Astrocyte (in vitro differentiated cells and primary cell): Measurements from ENCODE around the gene CSMD2.

Experiments
- EZH2 ChIP-seq: IDR thresholded peaks from 2 replicates; pipeline ENCODE4 v1.6.1; 2012; ENCODE audit warnings: mild to moderate bottlenecking, low read length, inconsistent platforms; ENCODE audit not compliant: insufficient read depth
- TF ChIP-seq, protein P1 (sequence below): IDR thresholded peaks from 2 replicates; pipeline ENCODE4 v1.5.1; 2011; ENCODE audit warnings: low read depth, mild to moderate bottlenecking, inconsistent platforms, low read length, moderate library complexity; ENCODE audit not compliant: insufficient read depth

- TF ChIP-seq EZH2, result no peak
- TF ChIP-seq, protein P1, sequence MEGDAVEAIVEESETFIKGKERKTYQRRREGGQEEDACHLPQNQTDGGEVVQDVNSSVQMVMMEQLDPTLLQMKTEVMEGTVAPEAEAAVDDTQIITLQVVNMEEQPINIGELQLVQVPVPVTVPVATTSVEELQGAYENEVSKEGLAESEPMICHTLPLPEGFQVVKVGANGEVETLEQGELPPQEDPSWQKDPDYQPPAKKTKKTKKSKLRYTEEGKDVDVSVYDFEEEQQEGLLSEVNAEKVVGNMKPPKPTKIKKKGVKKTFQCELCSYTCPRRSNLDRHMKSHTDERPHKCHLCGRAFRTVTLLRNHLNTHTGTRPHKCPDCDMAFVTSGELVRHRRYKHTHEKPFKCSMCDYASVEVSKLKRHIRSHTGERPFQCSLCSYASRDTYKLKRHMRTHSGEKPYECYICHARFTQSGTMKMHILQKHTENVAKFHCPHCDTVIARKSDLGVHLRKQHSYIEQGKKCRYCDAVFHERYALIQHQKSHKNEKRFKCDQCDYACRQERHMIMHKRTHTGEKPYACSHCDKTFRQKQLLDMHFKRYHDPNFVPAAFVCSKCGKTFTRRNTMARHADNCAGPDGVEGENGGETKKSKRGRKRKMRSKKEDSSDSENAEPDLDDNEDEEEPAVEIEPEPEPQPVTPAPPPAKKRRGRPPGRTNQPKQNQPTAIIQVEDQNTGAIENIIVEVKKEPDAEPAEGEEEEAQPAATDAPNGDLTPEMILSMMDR, result no peak
These were observed 312.3 kb downstream of the CSMD2 start for GRCh38 chr1:33852711-33853110.
